HG02678 (cell line): ENCODE data around the gene STEAP4.
A peak's percentile ranks its signal among the peaks of the same experiment; 100 is the strongest.
"Not testable (repeated sequence)": the region's sequence is repeated elsewhere in the genome, so short reads cannot be mapped to it uniquely, and the experiment has no call there.

ENCODE experiments used
- ATAC-seq: cut with Tn5 transposase; IDR thresholded peaks from one replicate; pipeline ENCODE4 v1.9.1; 2021; ENCODE audit warnings: mild to moderate bottlenecking, moderate library complexity; ENCODE audit not compliant: unreplicated experiment

STEAP4 gene

GRCh38 chr7:88269586-88269985 is 37.1 kb downstream of the STEAP4 start:
- ATAC-seq, result no peak

- ATAC-seq, result no peak
Observed at GRCh38 chr7:88268858-88269257, 37.8 kb downstream of the STEAP4 start.

- ATAC-seq, result no peak
Observed at GRCh38 chr7:88268051-88268450, 38.6 kb downstream of the STEAP4 start.

- ATAC-seq, result no peak
Observed at GRCh38 chr7:88267421-88267820, 39.3 kb downstream of the STEAP4 start.

- ATAC-seq, result not testable (repeated sequence)
Observed at GRCh38 chr7:88264987-88265386, 41.7 kb downstream of the STEAP4 start.

- no peak for ATAC-seq
Observed at GRCh38 chr7:88262562-88262961, 44.1 kb downstream of the STEAP4 start.

DNA sequence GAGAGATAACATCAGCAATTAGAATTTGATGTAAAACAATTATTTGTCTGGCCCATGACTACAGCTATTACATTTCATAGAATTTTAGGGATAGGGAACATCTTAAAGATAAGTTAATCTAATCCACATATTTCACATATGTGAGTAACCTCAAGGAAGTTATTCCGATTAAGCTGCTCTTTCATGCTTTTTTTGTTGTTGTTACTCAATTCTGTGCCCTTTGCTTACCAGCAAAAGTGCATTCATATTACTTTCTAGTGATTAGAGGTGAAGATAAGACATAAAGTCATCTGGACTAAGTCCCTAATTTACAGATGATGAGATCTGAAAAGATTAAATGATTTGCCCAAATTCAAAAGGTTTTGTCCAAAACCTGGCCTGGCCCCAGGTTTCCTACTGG is 46.0 kb downstream of the STEAP4 start:
- ATAC-seq, result no peak

GRCh38 chr7:88259656-88260380 is 46.9 kb downstream of the STEAP4 start:
- no peak for ATAC-seq

GRCh38 chr7:88258296-88258695 is 48.4 kb downstream of the STEAP4 start:
- not testable (repeated sequence) for ATAC-seq

- ATAC-seq, result no peak
Observed at GRCh38 chr7:88256906-88257305, 49.8 kb downstream of the STEAP4 start.

DNA sequence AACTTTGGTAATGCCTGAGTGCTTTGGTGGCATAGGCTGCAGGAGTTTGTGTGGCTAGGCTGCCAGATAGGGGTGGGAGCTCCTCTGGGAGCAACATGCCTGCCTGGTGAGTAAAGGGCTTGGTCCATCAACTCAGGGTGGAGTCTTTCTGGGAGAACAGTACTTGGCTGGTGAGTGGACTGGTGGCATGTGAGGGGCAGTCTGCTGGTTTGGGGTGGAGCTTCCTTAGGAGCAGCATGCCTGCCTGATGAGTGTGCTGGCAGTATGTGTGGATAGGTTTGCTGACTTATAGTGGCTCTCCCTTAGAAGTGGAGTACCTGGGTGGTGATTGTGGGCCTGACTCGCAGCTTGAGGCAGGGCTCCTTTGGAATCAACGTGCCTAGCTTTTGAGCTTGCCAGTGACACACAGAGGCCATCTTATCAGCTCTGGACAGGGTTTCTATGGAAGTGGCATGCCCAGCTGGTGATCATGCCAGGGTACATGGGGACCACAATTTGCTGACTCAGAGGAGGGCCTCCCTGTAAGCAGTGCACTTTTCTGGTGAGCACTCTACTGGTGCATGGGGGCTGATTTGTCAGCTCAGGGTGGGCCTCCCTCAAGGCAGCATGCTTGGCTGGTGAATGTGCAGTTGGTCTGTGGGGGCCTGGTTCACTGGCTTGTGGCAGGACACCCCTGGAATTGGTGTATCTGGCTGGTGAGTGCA is 51.8 kb downstream of the STEAP4 start:
- no peak for ATAC-seq

DNA sequence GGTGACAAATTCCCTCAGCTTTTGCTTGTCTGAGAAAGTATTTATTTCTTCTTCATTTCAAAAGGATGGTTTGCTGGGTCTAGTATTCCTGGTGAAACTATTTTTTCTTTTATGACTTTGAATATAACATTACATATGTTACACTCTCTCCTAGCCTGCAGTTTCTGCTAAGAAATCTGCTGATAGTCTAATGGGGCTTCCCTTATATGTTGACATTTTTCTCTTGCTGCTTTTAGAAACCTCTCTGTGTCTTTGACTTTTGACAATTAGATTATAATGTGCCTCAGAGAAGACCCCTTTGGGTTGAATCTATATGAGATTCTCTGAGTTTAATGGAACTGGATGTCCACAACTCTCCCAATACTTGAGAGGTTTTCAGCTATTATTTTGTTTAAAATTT is 53.1 kb downstream of the STEAP4 start:
- ATAC-seq, result no peak

DNA sequence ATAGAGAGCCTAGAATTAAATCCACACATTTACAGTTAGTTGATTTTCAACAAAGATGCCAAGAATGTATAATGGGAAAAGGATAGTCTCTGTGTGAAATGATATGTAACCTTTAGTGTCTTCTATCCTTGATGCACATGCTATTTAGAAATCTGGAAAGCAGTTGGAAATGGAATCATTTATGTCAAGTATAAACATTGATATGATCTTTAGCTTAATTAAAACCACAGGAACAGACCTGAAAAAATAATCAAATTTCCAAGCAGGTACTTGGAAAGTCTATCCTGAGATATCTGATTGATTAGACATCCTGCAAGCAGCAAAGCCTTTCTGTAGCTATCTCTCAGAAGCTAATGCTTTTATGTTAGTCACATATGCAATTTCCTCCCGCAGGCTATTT is 62.4 kb downstream of the STEAP4 start:
- no peak for ATAC-seq

- ATAC-seq, result peak; percentile 80
Observed at GRCh38 chr7:88243345-88243909, 63.3 kb downstream of the STEAP4 start.

DNA sequence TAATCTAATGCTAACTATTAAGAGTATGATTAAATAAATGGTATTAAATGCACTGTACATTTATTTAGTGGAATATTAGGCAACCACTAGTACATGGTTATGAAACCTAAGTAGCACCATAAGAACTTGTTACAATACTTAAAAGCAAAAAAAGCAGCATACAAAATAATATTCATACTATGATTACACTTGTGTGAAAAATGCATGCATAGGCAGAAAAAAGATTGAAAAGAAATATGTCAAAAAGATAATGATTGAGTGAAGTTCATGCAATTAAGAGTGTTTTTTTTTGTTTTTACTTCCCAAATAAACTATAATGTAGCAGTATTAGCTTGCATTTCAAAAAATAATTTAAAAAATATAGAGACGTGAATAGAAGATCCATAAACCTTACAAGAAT is 66.8 kb downstream of the STEAP4 start:
- no peak for ATAC-seq

- ATAC-seq, result no peak
Observed at GRCh38 chr7:88233828-88234227, 72.9 kb downstream of the STEAP4 start.

DNA sequence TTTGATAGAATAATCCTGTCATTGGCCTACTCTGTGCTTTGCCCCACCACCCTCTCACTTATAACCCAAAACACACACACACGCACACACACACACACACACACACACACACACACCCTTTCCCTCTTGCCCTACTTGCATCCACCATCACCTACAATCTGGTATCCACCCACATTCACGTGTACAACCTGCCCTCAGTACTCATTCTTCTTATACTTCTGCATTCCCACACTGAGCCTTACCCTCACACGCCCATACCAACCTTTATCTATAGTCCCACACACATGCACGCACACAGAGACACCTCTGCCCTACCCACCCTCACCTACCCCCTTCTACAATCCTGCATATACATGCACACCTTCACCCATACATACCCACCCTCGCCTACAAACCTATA is 76.0 kb downstream of the STEAP4 start:
- no peak for ATAC-seq

GRCh38 chr7:88229302-88229995 is 77.2 kb downstream of the STEAP4 start:
- ATAC-seq, result no peak

- no peak for ATAC-seq
Observed at GRCh38 chr7:88226886-88227516, 79.7 kb downstream of the STEAP4 start.

- ATAC-seq, result no peak
Observed at GRCh38 chr7:88226201-88226600, 80.5 kb downstream of the STEAP4 start.

- ATAC-seq, result no peak
Observed at GRCh38 chr7:88224601-88225275, 82.0 kb downstream of the STEAP4 start.
